Measurements from ENCODE around the gene SAMSN1. TPM values are rescaled to one million over a fixed set of nuclear protein-coding genes. Genes with fewer than 3 reads are reported as not detected.

The SAMSN1 gene
- total RNA-seq, 4 donors from 2014 or later = 0.80 to 1.9 (median 0.93) TPM

DNA sequence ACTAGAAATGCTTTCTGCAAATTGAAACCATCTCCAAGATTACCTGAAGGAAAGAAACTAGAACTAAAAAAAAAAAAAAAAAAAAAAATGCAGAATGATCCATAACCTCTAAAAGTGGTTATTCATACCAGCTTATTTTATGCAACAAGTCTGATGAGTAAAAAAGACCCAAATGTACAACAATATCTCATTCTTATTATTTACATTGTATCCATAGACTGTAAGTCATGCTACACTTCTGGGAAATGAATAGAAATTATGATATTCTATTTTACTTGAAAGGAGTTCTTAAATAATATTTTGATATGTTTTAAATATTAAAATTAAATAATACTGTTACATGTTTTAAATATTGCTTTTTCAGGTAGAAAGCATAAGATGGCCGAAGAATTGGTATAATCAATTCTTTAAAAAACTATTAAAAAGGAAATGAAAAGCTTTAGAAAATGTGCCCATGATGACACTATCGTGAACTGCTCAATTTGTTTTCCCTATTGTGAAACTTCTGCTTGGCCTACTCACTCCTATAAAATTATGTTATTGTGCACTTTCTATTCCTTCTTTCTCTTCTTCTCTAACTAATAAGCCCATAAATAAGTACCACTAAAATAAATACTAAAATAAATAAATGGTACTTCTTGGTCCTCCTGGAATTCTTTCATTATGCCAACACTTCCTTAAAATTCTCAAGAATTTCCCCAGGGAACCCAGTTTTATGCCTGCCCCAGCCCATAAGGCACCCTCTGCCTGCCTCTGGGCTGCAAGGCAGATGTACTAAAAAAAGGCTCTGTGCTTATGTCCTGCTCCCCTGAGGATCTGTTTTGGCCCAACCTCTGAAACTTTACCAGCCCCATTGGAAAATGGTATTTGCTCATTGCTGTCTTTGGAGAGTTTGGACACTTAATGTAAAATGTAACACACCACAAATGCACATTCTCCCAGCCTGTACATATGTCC is 18.1 kb downstream of the SAMSN1 start:
- no peaks in the 10 kb centered on the region for H3K9me3 ChIP-seq
- no peak overlapping the region for H3K4me3 ChIP-seq
- no peak for TF ChIP-seq POLR2AphosphoS5 (IDR thresholded peaks at IDR 0.05)
- no peak for TF ChIP-seq POLR2A (IDR thresholded peaks at IDR 0.05)
- no peaks in the 10 kb centered on the region for H3K27me3 ChIP-seq
- 78% methylated on average over 2 of the region's 2 CpGs for WGBS
- DNase-seq (ENCODE audit: low spot score in 2 of 2) = no peak
- no peaks in the 10 kb centered on the region for H3K4me1 ChIP-seq
- H3K36me3 ChIP-seq = no peaks in the 10 kb centered on the region
- no peak overlapping the region for H3K27ac ChIP-seq

GRCh38 chr21:14526836-14527695 is 19.0 kb downstream of the SAMSN1 start:
- H3K27me3 ChIP-seq = no peaks in the 10 kb centered on the region
- H3K27ac ChIP-seq = no peak overlapping the region
- no peak overlapping the region for H3K4me3 ChIP-seq
- no peaks in the 10 kb centered on the region for H3K36me3 ChIP-seq
- H3K9me3 ChIP-seq = no peaks in the 10 kb centered on the region
- no peaks in the 10 kb centered on the region for H3K4me1 ChIP-seq
- TF ChIP-seq EP300 (IDR thresholded peaks at IDR 0.05) (no peak), POLR2AphosphoS5 (IDR thresholded peaks at IDR 0.05) (no peak), POLR2A (IDR thresholded peaks at IDR 0.05) (no peak), CTCF (IDR thresholded peaks at IDR 0.05) (no peak)
- 52% methylated on average over 10 of the region's 10 CpGs for WGBS
- no peak for DNase-seq (ENCODE audit: low spot score in 2 of 2)

DNA sequence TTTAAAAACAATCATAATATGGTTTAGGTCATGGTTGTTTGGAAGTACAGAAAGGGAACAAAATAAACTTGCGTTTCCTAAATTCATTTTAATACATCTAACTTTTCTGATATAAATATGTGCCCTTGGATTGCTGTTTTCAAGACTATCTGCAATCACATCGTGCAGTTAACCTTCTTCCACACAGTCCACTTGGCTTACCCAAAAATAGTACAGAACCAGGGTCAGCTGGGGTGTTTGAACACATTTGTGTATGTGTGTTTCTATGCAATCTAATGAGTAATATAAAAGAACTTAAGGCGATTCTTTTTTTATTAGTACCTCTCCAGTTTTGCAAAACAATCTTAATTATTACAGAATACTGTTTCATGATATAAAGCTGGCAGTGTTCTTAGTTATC is 19.9 kb downstream of the SAMSN1 start:
- Histone ChIP-seq H3K27ac (no peak overlapping the region), H3K27me3 (no peaks in the 10 kb centered on the region), H3K4me1 (no peaks in the 10 kb centered on the region), H3K9me3 (no peaks in the 10 kb centered on the region), H3K4me3 (no peak overlapping the region), H3K36me3 (no peaks in the 10 kb centered on the region)
- 26% methylated on average over 3 of the region's 3 CpGs for WGBS
- TF ChIP-seq POLR2A (IDR thresholded peaks at IDR 0.05) (no peak), CTCF (IDR thresholded peaks at IDR 0.05) (no peak), EP300 (IDR thresholded peaks at IDR 0.05) (no peak), POLR2AphosphoS5 (IDR thresholded peaks at IDR 0.05) (no peak)
- DNase-seq (ENCODE audit: low spot score in 2 of 2) = no peak

DNA sequence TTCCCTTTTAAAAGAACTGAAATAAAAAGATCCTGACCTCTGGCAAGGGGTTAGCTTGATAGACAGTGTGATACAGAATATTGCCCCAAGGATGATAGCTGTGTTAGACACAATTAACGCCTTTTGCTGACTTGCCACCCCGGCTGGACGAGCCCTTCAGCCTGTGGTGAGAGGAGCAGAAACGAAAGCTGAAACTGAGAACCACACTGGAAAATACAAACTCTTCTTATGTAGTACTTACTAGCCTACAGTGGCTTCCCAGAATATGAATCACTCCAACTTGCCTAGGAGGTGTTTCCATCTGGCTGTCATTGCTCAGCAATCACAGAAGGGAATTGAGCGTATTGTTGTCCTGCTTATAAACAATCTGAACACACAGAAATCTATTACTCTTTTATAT is 22.9 kb downstream of the SAMSN1 start:
- Histone ChIP-seq H3K27ac (no peak overlapping the region), H3K4me1 (no peaks in the 10 kb centered on the region), H3K27me3 (no peaks in the 10 kb centered on the region), H3K4me3 (no peak overlapping the region), H3K36me3 (no peaks in the 10 kb centered on the region), H3K9me3 (no peaks in the 10 kb centered on the region)
- WGBS = 76% methylated on average over 5 of the region's 5 CpGs
- no peak for DNase-seq (ENCODE audit: low spot score in 2 of 2)
- TF ChIP-seq POLR2AphosphoS5 (IDR thresholded peaks at IDR 0.05) (no peak), POLR2A (IDR thresholded peaks at IDR 0.05) (no peak), EP300 (IDR thresholded peaks at IDR 0.05) (no peak), CTCF (IDR thresholded peaks at IDR 0.05) (no peak)

- WGBS = 71% methylated on average over 2 of the region's 2 CpGs
- no peaks in the 10 kb centered on the region for H3K9me3 ChIP-seq
- TF ChIP-seq EP300 (IDR thresholded peaks at IDR 0.05) (no peak), POLR2AphosphoS5 (IDR thresholded peaks at IDR 0.05) (no peak), CTCF (IDR thresholded peaks at IDR 0.05) (no peak), POLR2A (IDR thresholded peaks at IDR 0.05) (no peak)
- DNase-seq (ENCODE audit: low spot score in 2 of 2) = no peak
- no peaks in the 10 kb centered on the region for H3K36me3 ChIP-seq
- no peak overlapping the region for H3K4me3 ChIP-seq
- no peaks in the 10 kb centered on the region for H3K4me1 ChIP-seq
- no peak overlapping the region for H3K27ac ChIP-seq
- no peaks in the 10 kb centered on the region for H3K27me3 ChIP-seq
These were observed 23.4 kb downstream of the SAMSN1 start for GRCh38 chr21:14522736-14523135.

Data from suprapubic skin (tissue), 4 donors.